Pancreas (tissue), 10 donors: ENCODE results near the gene CYB5B. TPM values are rescaled to one million over a fixed set of nuclear protein-coding genes. Genes with fewer than 3 reads are reported as not detected.

Experiments
- ATAC-seq, 4 donors: fragments of 200-7000 bp; cut with Tn5 transposase; one replicate each; pipeline versions ENCODE4 v1.8.0 to v1.9.1; 2020; ENCODE audit warnings: mild to moderate bottlenecking in 4 of 4, moderate library complexity in 4 of 4
- DNase-seq, 6 donors: peaks; one replicate each; pipeline ENCODE4 v3.0.0-alpha.2; 2020
- FAIRE-seq: peaks from 2 replicates; lab custom pipeline; 2012; peaks lifted over from hg19 to GRCh38; lab: Jason Lieb, UNC
- H3K27ac ChIP-seq, 4 donors: fragments of 200-600 bp; sonication (generic); 1 replicate in 3 of 4; 2 replicates in 1 of 4; pipeline versions ENCODE4 v1.5.0 to v1.8.0; 2020
- H3K27me3 ChIP-seq, 4 donors: fragments of 200-600 bp; one replicate each; pipeline ENCODE4 v1.8.0; 2021
- H3K36me3 ChIP-seq, 3 donors: fragments of 200-600 bp; sonication (generic) in 1 of 3; one replicate each; pipeline versions ENCODE4 v1.5.0 to v1.8.0; 2020 to 2021
- H3K4me1 ChIP-seq, 3 donors: fragments of 200-600 bp; one replicate each; pipeline ENCODE4 v1.8.0; 2021
- H3K4me3 ChIP-seq, 4 donors: fragments of 200-600 bp; sonication (generic) in 2 of 4; one replicate each; pipeline versions ENCODE4 v1.5.0 to v1.8.0; 2020 to 2021
- H3K9me3 ChIP-seq, 4 donors: fragments of 200-600 bp; one replicate each; pipeline ENCODE4 v1.8.0; 2021
- WGBS, 2 donors: extraction: QIAGEN DNeasy Blood & Tissue Kit; methylation state at CpG; one replicate each; pipeline ENCODE4 v1.1.7; 2013; 5-methylcytosine and 5-hydroxymethylcytosine counted together
- intact Hi-C, 3 donors: fragments of 100-400 bp; cut with DNase I; formaldehyde crosslinking; loops; one replicate each; pipeline versions ENCODE4 v1.11.1 to v1.14.2; 2022
- polyA plus RNA-seq, 2 donors: library from polyadenylated mRNA; stranded (reverse); fragments of 200-250 nt; gene quantifications; one replicate each; pipeline ENCODE4 v1.2.3, GENCODE V29; 2013
- total RNA-seq, 6 donors: library from RNA; stranded (reverse); fragmentation: NEBNext Ultra II Directional in 4 of 6; extraction: Animal tissue kit (Norgen Biotek cat#: 25700) in 4 of 6; gene quantifications; one replicate each; pipeline versions ENCODE4 v1.2.1 to v1.2.4, GENCODE V29; 2021 to 2023
- TF ChIP-seq, protein P1 (sequence below), 4 donors: fragments of 200-600 bp; sonication (generic) in 3 of 4; IDR thresholded peaks; one replicate each; pipeline versions ENCODE4 v1.5.0 to v1.8.0; 2021; ENCODE audit warnings: antibody characterized with exemption in 4 of 4
- donor health status: healthy with polysubstance abuse.
- donor health status: DM: no; HTN: no; CAD: no; lungs with moderate emphysema.
- donor health status: DM: no; HTN: no; CAD: no.
- donor health status: control.
- donor health status: control.
- donor health status: Bipolar disorder and iron deficiency.
- donor health status: DM: yes; HTN: yes; CAD: no.
- donor health status: DM: no; HTN: no; CAD: no.
- donor health status: DM: no; HTN: no; CAD: no.
- donor health status: DM: yes; HTN: yes; CAD: no.

Gene CYB5B
- total and polyA plus RNA-seq, 8 donors, result 16.0 to 38.1 (median 24.5) TPM

DNA sequence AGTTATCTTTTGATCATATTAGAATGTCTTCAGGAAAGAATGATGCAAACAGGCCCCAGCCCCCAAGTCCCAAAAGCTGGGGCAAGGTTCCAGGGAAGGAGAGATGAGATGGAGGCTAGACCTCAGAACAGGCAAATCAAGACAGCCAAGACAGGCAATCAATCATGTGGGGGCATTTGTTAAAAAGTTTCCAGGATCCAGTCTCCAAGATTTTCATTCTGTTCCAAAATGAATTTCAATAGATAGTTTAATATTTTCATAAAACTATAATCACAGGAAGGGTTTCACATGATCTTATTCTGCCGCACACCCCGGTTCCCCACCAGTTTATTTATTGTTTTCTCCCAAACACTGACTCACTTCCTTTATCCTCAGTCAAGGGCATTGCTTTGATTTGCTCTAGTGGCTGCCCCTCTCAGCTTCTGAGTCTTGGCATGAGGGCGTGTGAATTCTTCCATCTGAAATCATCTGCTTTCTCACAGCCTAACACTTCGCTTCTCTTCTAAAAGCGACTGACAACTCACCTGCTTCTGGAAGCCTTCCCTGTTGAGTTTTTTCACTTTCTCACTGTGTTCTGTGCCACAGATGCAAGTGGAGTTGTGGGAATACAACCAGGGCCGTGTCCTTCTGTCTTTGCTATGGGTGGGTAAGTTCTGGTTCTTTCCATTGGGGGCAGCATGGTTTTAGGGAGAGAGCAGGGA lies 26.4 kb upstream of the CYB5B start:
- H3K27me3 ChIP-seq, result no peaks in the 10 kb centered on the region
- no peaks in the 10 kb centered on the region for H3K9me3 ChIP-seq
- H3K4me3 ChIP-seq, result peak overlapping the region in 2 of 4 donors; percentile 19
- no peaks in the 10 kb centered on the region for H3K36me3 ChIP-seq
- DNase-seq, result peak in 3 of 6 donors; percentile 56 to 66 (median 62)
- 7 to 8% methylated on average over 6 of the region's 6 CpGs for WGBS, 2 donors
- TF ChIP-seq, protein P1, sequence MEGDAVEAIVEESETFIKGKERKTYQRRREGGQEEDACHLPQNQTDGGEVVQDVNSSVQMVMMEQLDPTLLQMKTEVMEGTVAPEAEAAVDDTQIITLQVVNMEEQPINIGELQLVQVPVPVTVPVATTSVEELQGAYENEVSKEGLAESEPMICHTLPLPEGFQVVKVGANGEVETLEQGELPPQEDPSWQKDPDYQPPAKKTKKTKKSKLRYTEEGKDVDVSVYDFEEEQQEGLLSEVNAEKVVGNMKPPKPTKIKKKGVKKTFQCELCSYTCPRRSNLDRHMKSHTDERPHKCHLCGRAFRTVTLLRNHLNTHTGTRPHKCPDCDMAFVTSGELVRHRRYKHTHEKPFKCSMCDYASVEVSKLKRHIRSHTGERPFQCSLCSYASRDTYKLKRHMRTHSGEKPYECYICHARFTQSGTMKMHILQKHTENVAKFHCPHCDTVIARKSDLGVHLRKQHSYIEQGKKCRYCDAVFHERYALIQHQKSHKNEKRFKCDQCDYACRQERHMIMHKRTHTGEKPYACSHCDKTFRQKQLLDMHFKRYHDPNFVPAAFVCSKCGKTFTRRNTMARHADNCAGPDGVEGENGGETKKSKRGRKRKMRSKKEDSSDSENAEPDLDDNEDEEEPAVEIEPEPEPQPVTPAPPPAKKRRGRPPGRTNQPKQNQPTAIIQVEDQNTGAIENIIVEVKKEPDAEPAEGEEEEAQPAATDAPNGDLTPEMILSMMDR (IDR thresholded peaks at IDR 0.05), result peak in 2 of 4 donors; percentile 13 to 44
- peak; percentile 47 to 72 (median 68) for ATAC-seq
- H3K4me1 ChIP-seq, result peaks cover 17 to 31% (median 19%) of the 10 kb centered on the region in 3 donors
- intact Hi-C loops, result loop anchor here in 2 of 3 donors (10.0 kb wide), 1 partner anchor 357 kb away; the partner anchor contains the start of gene NOB1 (in 2 of the 2)
- no peak for FAIRE-seq
- peak overlapping the region; percentile 76 to 91 (median 84) for H3K27ac ChIP-seq

DNA sequence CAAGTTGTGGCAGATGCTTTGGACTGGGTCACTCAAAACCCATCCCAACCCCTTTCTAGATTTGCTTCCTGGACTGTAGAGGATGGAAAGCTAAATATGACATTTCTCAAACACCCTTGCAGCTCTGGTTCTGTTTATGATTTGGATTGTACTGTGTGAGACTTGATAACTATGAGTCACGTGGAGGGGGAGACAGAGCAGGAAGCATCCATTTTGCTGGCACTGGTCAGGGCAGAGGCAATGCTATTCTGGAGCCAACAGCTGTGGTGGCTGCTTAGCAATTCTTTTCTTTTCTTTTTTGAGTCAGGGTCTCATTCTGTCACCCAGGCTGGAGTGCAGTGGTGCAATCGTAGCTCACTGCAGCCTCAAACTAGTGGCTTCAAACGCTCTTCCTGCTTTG lies 25.1 kb upstream of the CYB5B start:
- ATAC-seq, result no peak
- 73 to 83% methylated on average over 3 of the region's 3 CpGs for whole genome bisulfite sequencing, 2 donors
- Histone ChIP-seq H3K27ac (no peak overlapping the region), H3K4me3 (no peak overlapping the region), H3K4me1 (peaks cover 23 to 38% (median 23%) of the 10 kb centered on the region in 3 donors), H3K9me3 (no peaks in the 10 kb centered on the region), H3K27me3 (no peaks in the 10 kb centered on the region), H3K36me3 (no peaks in the 10 kb centered on the region)
- DNase-seq, result no peak
- TF ChIP-seq, protein P1 (IDR thresholded peaks at IDR 0.05), result no peak
- no peak for FAIRE-seq
- intact Hi-C loops, result loop anchor here in 2 of 3 donors (10.0 kb wide), 1 partner anchor 355 kb away; the partner anchor contains the start of gene NOB1 (in 2 of the 2)

DNA sequence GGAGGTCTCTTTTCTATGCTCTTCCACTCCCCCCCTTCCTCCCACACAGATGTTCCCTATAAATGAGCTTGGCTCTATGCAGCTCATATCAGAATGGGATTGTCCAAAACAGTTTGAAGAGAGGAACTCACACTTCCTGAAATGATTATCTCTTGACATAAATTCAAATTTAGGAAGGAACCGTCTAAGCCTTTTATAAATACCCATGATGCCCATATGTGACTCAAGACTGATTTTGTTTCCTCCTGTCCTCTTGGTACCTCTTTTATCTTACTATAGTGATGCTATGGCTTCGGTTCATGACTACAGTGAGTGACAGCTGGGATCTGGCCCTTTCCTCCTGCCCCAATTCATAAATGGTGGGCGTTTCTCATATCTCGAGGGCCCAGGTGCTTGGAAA lies 22.0 kb upstream of the CYB5B start:
- intact Hi-C loops, result no loop called here
- WGBS, 2 donors, result 69 to 80% methylated on average over 4 of the region's 4 CpGs
- Histone ChIP-seq H3K9me3 (no peaks in the 10 kb centered on the region), H3K27ac (no peak overlapping the region), H3K36me3 (no peaks in the 10 kb centered on the region), H3K4me1 (peaks cover 14 to 25% (median 15%) of the 10 kb centered on the region in 3 donors), H3K4me3 (no peak overlapping the region), H3K27me3 (no peaks in the 10 kb centered on the region)
- ATAC-seq (no peak), DNase-seq (no peak), FAIRE-seq (no peak)
- TF ChIP-seq, protein P1 (IDR thresholded peaks at IDR 0.05), result no peak

DNA sequence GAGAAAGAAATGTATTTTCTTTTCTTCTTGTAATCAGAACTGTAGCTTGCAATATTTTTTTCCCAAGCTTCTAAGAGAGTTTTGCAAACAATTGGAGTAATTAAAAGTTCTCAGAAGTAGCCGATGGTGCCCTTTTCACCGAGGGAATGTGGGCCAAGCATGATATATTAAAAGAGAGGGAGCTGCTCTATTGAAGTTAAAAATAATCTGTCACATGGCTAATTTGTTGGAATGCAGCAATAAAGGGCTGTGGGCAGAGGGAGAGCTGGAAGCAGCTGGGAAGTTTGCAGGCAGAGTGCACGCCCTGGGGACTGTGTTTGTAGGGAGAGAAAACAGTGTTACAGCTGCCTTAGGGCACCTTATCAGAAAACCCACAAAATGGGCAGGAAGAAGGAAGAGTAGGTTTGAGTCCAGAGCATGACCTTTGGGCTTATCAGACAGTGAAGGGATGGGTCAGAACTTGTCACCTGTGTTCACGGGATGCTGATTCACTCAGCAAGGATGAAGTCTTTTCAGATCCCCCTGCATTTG lies 20.1 kb upstream of the CYB5B start:
- ATAC-seq (peak; percentile 60 to 90 (median 83)), FAIRE-seq (no peak), DNase-seq (peak in 2 of 6 donors; percentile 22 to 29)
- no peaks in the 10 kb centered on the region for H3K27me3 ChIP-seq
- no peaks in the 10 kb centered on the region for H3K9me3 ChIP-seq
- no peak overlapping the region for H3K4me3 ChIP-seq
- intact Hi-C loops, result no loop called here
- peaks cover 6 to 10% (median 7%) of the 10 kb centered on the region in 3 donors for H3K4me1 ChIP-seq
- H3K36me3 ChIP-seq, result no peaks in the 10 kb centered on the region
- peak overlapping the region in 3 of 4 donors; percentile 14 to 30 (median 29) for H3K27ac ChIP-seq
- WGBS, 2 donors, result 6 to 7% methylated on average over 4 of the region's 4 CpGs
- TF ChIP-seq, protein P1 (IDR thresholded peaks at IDR 0.05), result no peak
